ENCODE measurements around the gene FKBP2. TPM values are rescaled to one million over a fixed set of nuclear protein-coding genes. Genes with fewer than 3 reads are reported as not detected.

FKBP2 gene
- total and polyA plus RNA-seq, 2 experiments from 2014 or later, result 57.7 to 349 TPM

GRCh38 chr11:64208796-64209562, 31.9 kb upstream of the FKBP2 start:
- Histone ChIP-seq H3K4me2 (no peak overlapping the region), H3K9me3 (ENCODE audit: low read depth) (no peaks in the 10 kb centered on the region), H2AFZ (no peak overlapping the region), H3K27ac (no peak overlapping the region), H3K4me3 (no peak overlapping the region), H3K4me1 (ENCODE audit: insufficient read depth) (no peaks in the 10 kb centered on the region), H3K79me2 (no peaks in the 10 kb centered on the region), H3K36me3 (replicated peaks; ENCODE audit: insufficient read depth, low read depth) (no peaks in the 10 kb centered on the region), H3K9me2 (replicated peaks; ENCODE audit: insufficient read depth) (no peaks in the 10 kb centered on the region), H4K20me1 (ENCODE audit: insufficient read depth, poor library complexity, severe bottlenecking) (no peaks in the 10 kb centered on the region), H3K27me3 (no peaks in the 10 kb centered on the region)
- WGBS (ENCODE audit: low lambda C conversion rate, missing lambda C conversion rate), result 93% methylated on average over 18 of the region's 18 CpGs
- no peak for DNase-seq (ENCODE audit: low spot score)
- TF ChIP-seq EZH2phosphoT487 (IDR thresholded peaks at IDR 0.05; ENCODE audit: low read depth, severe bottlenecking, unreplicated experiment) (no peak), EZH2 (IDR thresholded peaks at IDR 0.05; ENCODE audit: borderline replicate concordance) (no peak), CTCF (IDR thresholded peaks at IDR 0.05; ENCODE audit: poor library complexity) (no peak)

DNA sequence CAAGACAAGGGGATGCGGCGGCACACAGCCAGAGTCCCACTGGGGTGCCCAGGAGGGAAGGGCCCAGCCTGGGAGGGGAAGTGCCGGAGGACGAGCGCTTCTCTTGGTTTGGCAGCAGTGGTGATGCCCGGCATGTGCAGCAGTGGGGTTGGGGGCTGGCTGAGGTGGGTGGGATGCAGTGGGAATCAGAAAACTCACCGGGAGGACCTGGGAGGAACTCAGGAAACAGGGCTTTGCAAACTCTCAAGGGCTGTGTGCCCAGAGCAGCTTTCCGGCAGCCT, 31.4 kb upstream of the FKBP2 start:
- Histone ChIP-seq H4K20me1 (ENCODE audit: insufficient read depth, poor library complexity, severe bottlenecking) (no peaks in the 10 kb centered on the region), H3K9me2 (replicated peaks; ENCODE audit: insufficient read depth) (no peaks in the 10 kb centered on the region), H3K27ac (no peak overlapping the region), H3K36me3 (replicated peaks; ENCODE audit: insufficient read depth, low read depth) (no peaks in the 10 kb centered on the region), H3K4me2 (no peak overlapping the region), H3K9me3 (ENCODE audit: low read depth) (no peaks in the 10 kb centered on the region), H3K4me1 (ENCODE audit: insufficient read depth) (no peaks in the 10 kb centered on the region), H3K27me3 (no peaks in the 10 kb centered on the region), H3K79me2 (no peaks in the 10 kb centered on the region), H2AFZ (no peak overlapping the region), H3K4me3 (no peak overlapping the region)
- DNase-seq (ENCODE audit: low spot score), result no peak
- TF ChIP-seq CTCF (IDR thresholded peaks at IDR 0.05; ENCODE audit: poor library complexity) (no peak), EZH2 (IDR thresholded peaks at IDR 0.05; ENCODE audit: borderline replicate concordance) (no peak), EZH2phosphoT487 (IDR thresholded peaks at IDR 0.05; ENCODE audit: low read depth, severe bottlenecking, unreplicated experiment) (no peak)
- 89% methylated on average over 8 of the region's 8 CpGs for WGBS (ENCODE audit: low lambda C conversion rate, missing lambda C conversion rate)

- TF ChIP-seq CTCF (IDR thresholded peaks at IDR 0.05; ENCODE audit: poor library complexity) (no peak), EZH2phosphoT487 (IDR thresholded peaks at IDR 0.05; ENCODE audit: low read depth, severe bottlenecking, unreplicated experiment) (no peak), EZH2 (IDR thresholded peaks at IDR 0.05; ENCODE audit: borderline replicate concordance) (no peak)
- Histone ChIP-seq H3K4me3 (no peak overlapping the region), H3K9me2 (replicated peaks; ENCODE audit: insufficient read depth) (no peaks in the 10 kb centered on the region), H3K27me3 (no peaks in the 10 kb centered on the region), H3K4me2 (no peak overlapping the region), H3K36me3 (replicated peaks; ENCODE audit: insufficient read depth, low read depth) (no peaks in the 10 kb centered on the region), H3K9me3 (ENCODE audit: low read depth) (no peaks in the 10 kb centered on the region), H2AFZ (no peak overlapping the region), H3K79me2 (no peaks in the 10 kb centered on the region), H3K4me1 (ENCODE audit: insufficient read depth) (no peaks in the 10 kb centered on the region), H3K27ac (no peak overlapping the region), H4K20me1 (ENCODE audit: insufficient read depth, poor library complexity, severe bottlenecking) (no peaks in the 10 kb centered on the region)
- DNase-seq (ENCODE audit: low spot score), result no peak
- 96% methylated on average over 24 of the region's 24 CpGs for WGBS (ENCODE audit: low lambda C conversion rate, missing lambda C conversion rate)
Observed at GRCh38 chr11:64210301-64211020, 30.4 kb upstream of the FKBP2 start.

All from hepatocyte (in vitro differentiated cells).